Peyer's patch (tissue), 4 donors: ENCODE data around the gene SOCS7.

Experiments used
- POLR2A ChIP-seq, 2 donors: fragments of 450-650 bp; IDR thresholded peaks; one replicate each; pipeline ENCODE4 v1.5.1; 2017; ENCODE audit warnings: antibody characterized with exemption in 2 of 2, mild to moderate bottlenecking in 2 of 2, moderate library complexity in 2 of 2
- TF ChIP-seq, protein P1 (sequence below), 6 experiments: fragments of 450-650 bp in 4 of 6; fragments of 200-600 bp in 2 of 6; sonication (generic) in 1 of 6; IDR thresholded peaks; one replicate each; pipeline ENCODE4 v1.5.1; 2017 to 2019; ENCODE audit warnings: antibody characterized with exemption in 6 of 6, mild to moderate bottlenecking in 3 of 6, moderate library complexity in 1 of 6

- TF ChIP-seq, protein P1, sequence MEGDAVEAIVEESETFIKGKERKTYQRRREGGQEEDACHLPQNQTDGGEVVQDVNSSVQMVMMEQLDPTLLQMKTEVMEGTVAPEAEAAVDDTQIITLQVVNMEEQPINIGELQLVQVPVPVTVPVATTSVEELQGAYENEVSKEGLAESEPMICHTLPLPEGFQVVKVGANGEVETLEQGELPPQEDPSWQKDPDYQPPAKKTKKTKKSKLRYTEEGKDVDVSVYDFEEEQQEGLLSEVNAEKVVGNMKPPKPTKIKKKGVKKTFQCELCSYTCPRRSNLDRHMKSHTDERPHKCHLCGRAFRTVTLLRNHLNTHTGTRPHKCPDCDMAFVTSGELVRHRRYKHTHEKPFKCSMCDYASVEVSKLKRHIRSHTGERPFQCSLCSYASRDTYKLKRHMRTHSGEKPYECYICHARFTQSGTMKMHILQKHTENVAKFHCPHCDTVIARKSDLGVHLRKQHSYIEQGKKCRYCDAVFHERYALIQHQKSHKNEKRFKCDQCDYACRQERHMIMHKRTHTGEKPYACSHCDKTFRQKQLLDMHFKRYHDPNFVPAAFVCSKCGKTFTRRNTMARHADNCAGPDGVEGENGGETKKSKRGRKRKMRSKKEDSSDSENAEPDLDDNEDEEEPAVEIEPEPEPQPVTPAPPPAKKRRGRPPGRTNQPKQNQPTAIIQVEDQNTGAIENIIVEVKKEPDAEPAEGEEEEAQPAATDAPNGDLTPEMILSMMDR (IDR thresholded peaks at IDR 0.05) = no peak
- TF ChIP-seq POLR2A (IDR thresholded peaks at IDR 0.05) = no peak
Observed at GRCh38 chr17:38324772-38325171, 26.9 kb upstream of the SOCS7 start.
